ENCODE data around the gene PPP1R9A. TPM values are rescaled to one million over a fixed set of nuclear protein-coding genes. Genes with fewer than 3 reads are reported as not detected.

Gene PPP1R9A
- polyA plus RNA-seq, 1 experiment, result 0.02 TPM

- Histone ChIP-seq H3K27me3 (ENCODE audit: control insufficient read depth, insufficient read depth, low read length) (no peaks in the 10 kb centered on the region), H3K27ac (ENCODE audit: low read depth, low read length) (no peak overlapping the region), H3K4me3 (ENCODE audit: low read depth, low read length) (no peak overlapping the region), H3K9me3 (ENCODE audit: control insufficient read depth, insufficient read depth, low read length) (no peaks in the 10 kb centered on the region)
- ChIA-PET CTCF (no interaction called here), POLR2A (no interaction called here)
- TF ChIP-seq CTCF (IDR thresholded peaks at IDR 0.05; ENCODE audit: low read depth, low read length), result no peak
- DNase-seq (ENCODE audit: low read depth, low spot score), result no peak
These were observed 64.9 kb downstream of the PPP1R9A start for GRCh38 chr7:94972296-94972695.

GRCh38 chr7:94973844-94974243 is 66.5 kb downstream of the PPP1R9A start:
- no peak for TF ChIP-seq CTCF (IDR thresholded peaks at IDR 0.05; ENCODE audit: low read depth, low read length)
- Histone ChIP-seq H3K4me3 (ENCODE audit: low read depth, low read length) (no peak overlapping the region), H3K27me3 (ENCODE audit: control insufficient read depth, insufficient read depth, low read length) (no peaks in the 10 kb centered on the region), H3K27ac (ENCODE audit: low read depth, low read length) (no peak overlapping the region), H3K9me3 (ENCODE audit: control insufficient read depth, insufficient read depth, low read length) (no peaks in the 10 kb centered on the region)
- ChIA-PET CTCF (no interaction called here), POLR2A (no interaction called here)
- DNase-seq (ENCODE audit: low read depth, low spot score), result no peak

GRCh38 chr7:94974423-94974822 is 67.0 kb downstream of the PPP1R9A start:
- ChIA-PET POLR2A (no interaction called here), CTCF (no interaction called here)
- no peaks in the 10 kb centered on the region for H3K9me3 ChIP-seq (ENCODE audit: control insufficient read depth, insufficient read depth, low read length)
- no peak for TF ChIP-seq CTCF (IDR thresholded peaks at IDR 0.05; ENCODE audit: low read depth, low read length)
- DNase-seq (ENCODE audit: low read depth, low spot score), result no peak
- H3K4me3 ChIP-seq (ENCODE audit: low read depth, low read length), result no peak overlapping the region
- H3K27me3 ChIP-seq (ENCODE audit: control insufficient read depth, insufficient read depth, low read length), result no peaks in the 10 kb centered on the region
- H3K27ac ChIP-seq (ENCODE audit: low read depth, low read length), result no peak overlapping the region

GRCh38 chr7:94975336-94975735 is 67.9 kb downstream of the PPP1R9A start:
- Histone ChIP-seq H3K4me3 (ENCODE audit: low read depth, low read length) (no peak overlapping the region), H3K27me3 (ENCODE audit: control insufficient read depth, insufficient read depth, low read length) (no peaks in the 10 kb centered on the region), H3K27ac (ENCODE audit: low read depth, low read length) (no peak overlapping the region), H3K9me3 (ENCODE audit: control insufficient read depth, insufficient read depth, low read length) (no peaks in the 10 kb centered on the region)
- ChIA-PET CTCF (no interaction called here), POLR2A (no interaction called here)
- no peak for TF ChIP-seq CTCF (IDR thresholded peaks at IDR 0.05; ENCODE audit: low read depth, low read length)
- DNase-seq (ENCODE audit: low read depth, low spot score), result no peak

GRCh38 chr7:94980418-94981142 is 73.2 kb downstream of the PPP1R9A start:
- no peak for DNase-seq (ENCODE audit: low read depth, low spot score)
- no peak overlapping the region for H3K4me3 ChIP-seq (ENCODE audit: low read depth, low read length)
- TF ChIP-seq CTCF (IDR thresholded peaks at IDR 0.05; ENCODE audit: low read depth, low read length), result no peak
- no peaks in the 10 kb centered on the region for H3K27me3 ChIP-seq (ENCODE audit: control insufficient read depth, insufficient read depth, low read length)
- ChIA-PET POLR2A (no interaction called here), CTCF (no interaction called here)
- H3K27ac ChIP-seq (ENCODE audit: low read depth, low read length), result no peak overlapping the region
- no peaks in the 10 kb centered on the region for H3K9me3 ChIP-seq (ENCODE audit: control insufficient read depth, insufficient read depth, low read length)

All from AG04450 (cell line).